Right ventricle myocardium inferior (tissue), 1 donor: ENCODE data around the gene KRT6C. TPM values are rescaled to one million over a fixed set of nuclear protein-coding genes. Genes with fewer than 3 reads are reported as not detected.

Source experiments
- ATAC-seq: fragments of 200-7000 bp; cut with Tn5 transposase; one replicate; pipeline ENCODE4 v1.9.1; 2020; ENCODE audit warnings: mild to moderate bottlenecking, moderate library complexity
- DNase-seq: peaks from one replicate; pipeline ENCODE4 v3.0.0; 2021; ENCODE audit errors: missing footprints
- intact Hi-C: fragments of 100-400 bp; cut with DNase I; formaldehyde crosslinking; loops from one replicate; pipeline ENCODE4 v1.11.0; 2022
- total RNA-seq: library from RNA; stranded (reverse); fragmentation: NEBNext Ultra II Directional; extraction: Animal tissue kit (Norgen Biotek cat#: 25700); gene quantifications from one replicate; pipeline ENCODE4 v1.2.1, GENCODE V29; 2021
- donor health status: DM: no; HTN: yes; CAD: no; lungs with severe emphysema.

The KRT6C gene
- total RNA-seq, 1 donor from 2014 or later, result not detected

DNA sequence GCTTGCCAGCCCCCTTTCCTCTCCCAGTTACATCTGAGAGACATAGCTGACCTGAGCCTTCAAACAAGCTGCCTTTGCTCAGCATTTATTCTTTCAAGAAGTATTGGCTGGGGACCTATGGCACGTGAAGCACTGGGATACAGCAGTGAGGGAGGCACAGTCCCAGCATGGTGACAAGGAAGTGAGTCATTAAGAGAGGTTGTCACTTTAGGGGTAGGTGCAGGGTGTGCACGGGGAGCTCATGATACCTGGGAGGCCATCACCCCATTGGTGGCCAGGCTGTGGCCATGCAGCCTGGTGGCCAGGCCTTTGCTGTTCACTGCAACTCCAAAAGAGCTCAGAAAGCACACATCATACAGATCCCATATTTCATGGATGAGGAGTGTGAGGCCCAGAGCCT, 33.8 kb downstream of the KRT6C start:
- ATAC-seq (no peak), DNase-seq (no peak)
- intact Hi-C loops, result no loop called here

DNA sequence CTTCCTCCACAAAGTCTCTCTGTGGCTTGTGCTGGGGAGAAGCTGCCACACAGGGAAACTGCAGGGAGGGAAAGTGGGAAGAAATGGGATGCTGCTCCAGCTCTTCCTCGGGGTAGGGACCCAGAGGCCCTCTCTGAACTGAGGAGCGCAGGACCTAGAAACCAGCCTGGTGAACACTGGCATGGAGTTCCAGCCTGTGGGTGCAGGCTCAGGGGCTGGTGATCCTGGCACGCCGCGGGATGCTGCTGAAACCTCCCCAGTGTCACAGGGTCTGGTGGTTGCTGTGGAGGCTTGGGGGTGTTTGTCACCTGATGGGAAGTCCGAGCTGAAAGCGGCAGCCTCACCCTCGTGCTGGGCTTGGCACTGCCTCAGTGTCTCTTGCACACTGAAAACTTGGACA, 34.2 kb downstream of the KRT6C start:
- ATAC-seq (no peak), DNase-seq (no peak)
- intact Hi-C loops, result no loop called here

DNA sequence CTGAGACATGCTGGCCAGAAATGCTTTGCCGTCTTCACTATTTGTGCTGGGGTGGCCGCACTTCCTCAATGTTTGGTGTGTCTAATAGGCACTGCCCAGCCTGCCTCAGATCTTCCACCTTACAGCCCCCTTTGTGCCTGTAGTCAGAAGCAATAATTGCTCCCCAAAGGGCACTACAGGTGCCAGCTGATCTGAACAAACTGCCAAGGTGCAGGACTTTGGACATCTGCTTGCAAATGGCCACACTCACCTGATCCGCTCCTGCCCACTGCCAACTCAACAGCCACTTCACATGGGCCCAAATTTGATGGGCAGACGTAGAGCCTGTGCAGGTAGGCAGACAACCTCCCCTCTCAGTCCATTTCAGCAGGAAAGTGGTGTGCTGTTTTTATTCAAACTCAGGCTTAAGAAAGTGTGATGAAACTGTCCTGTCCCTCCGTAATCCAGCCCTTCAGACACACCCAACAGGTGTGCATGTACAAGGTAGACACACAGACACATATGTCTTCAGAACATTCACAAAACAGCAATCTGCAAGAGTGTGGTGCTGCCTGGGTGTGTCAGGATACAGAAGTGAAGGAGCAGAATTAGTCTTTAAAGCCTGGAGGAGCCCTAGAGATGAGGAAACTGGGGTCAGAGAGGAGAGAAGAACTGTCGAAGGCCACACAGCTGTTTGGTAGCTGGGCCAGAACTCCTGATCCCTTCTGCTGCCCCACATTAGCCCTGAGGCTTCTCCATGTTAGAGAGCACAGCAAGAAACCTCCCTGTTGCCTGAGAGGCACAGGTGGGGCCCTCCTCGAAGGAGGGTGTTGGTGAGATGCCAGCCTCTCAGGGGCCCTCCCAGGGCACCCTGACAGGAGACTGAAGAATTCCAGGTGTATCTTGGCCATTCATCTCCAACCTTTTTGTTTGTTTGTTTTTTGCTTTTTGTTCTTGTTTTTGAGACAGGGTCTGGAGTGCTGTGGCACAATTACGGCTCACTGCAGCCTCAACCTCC, 35.0 kb downstream of the KRT6C start:
- intact Hi-C loops, result no loop called here
- ATAC-seq (no peak), DNase-seq (no peak)

DNA sequence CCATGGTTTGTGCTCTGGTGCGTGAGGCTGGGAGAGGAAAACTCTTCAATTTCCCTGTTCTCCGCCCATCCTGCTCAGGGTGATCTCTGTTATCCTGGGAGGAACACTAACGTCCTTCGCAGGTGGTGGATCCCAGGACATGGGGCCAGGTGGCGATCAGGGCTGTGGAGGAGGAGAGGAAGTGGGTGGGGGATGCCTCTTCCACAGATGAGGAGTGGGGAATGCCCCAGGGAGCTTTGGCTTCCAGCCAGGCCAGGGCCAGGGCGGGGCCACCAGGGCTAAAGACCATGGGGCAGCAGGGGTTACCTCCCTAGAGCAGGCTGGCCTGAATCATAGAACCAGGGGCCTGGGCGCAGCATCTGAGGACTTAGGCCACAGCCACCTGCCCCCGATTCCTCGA, 36.1 kb downstream of the KRT6C start:
- ATAC-seq, result no peak
- intact Hi-C loops, result no loop called here
- DNase-seq, result no peak

- ATAC-seq (no peak), DNase-seq (no peak)
- intact Hi-C loops, result no loop called here
Observed at GRCh38 chr12:52436828-52437474, 36.7 kb downstream of the KRT6C start.

- no peak for DNase-seq
Observed at GRCh38 chr12:52436000-52436827, 37.4 kb downstream of the KRT6C start.

DNA sequence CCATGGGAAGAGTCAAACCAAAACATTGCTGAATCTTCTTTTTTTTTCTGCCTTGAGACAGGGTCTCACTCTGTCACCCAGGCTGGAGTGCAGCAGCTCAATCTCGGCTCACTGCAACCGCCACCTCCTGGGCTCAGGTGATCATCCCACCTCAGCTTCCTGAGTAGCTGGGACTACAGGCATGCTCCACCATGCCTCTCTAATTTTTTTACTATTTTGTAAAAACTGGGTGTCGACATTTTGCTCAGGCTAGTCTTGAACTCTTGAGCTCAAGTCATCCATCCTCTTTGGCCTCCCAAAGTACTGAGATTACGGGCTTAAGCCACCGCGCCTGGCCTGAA, 38.0 kb downstream of the KRT6C start:
- DNase-seq, result no peak
- intact Hi-C loops, result no loop called here
- no peak for ATAC-seq

More at GRCh38 chr12:52436000-52436827, 37.4 kb downstream of the KRT6C start:
- no peak for ATAC-seq
- intact Hi-C loops, result no loop called here

GRCh38 chr12:52434760-52435530, 38.7 kb downstream of the KRT6C start:
- ATAC-seq (no peak), DNase-seq (no peak)
- intact Hi-C loops, result no loop called here

DNA sequence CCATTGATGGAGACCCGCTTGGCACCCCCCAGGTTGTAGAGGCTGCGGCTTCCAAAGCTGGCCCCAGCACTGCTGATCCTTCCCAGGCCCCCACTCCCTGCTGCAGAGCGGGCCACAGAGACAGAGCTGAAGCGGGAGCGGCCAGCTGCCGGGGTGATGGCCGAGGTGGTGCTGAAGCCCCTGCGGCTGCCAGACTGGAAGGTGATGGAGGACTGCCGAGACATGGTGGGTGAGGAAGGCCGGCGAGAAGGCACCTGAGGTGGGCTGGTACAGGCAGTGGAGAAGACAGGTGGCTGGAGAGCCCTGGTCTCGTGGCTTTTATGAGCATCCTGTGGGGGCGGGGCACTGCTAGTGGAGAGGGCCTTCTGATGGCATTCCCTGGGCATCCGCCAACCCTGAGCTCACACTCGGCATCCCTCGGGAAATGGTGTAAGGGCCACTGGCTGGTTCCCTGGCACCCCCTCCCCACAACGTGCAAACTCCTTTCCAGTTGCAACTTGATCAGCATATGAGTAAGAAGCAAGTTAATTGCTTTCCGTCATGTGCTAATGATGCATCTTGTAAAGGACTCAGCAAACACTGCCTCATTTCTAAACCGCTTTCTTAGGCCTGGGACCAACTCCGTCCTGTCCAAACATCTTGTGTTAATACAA, 39.4 kb downstream of the KRT6C start, which contains the start of gene KRT75:
KRT75 (minus strand) TSS at position 291 of the 653 bp plus-strand sequence; CDS start at position 224, 67 bp downstream.
- DNase-seq (no peak), ATAC-seq (no peak)
- intact Hi-C loops, result no loop called here

DNA sequence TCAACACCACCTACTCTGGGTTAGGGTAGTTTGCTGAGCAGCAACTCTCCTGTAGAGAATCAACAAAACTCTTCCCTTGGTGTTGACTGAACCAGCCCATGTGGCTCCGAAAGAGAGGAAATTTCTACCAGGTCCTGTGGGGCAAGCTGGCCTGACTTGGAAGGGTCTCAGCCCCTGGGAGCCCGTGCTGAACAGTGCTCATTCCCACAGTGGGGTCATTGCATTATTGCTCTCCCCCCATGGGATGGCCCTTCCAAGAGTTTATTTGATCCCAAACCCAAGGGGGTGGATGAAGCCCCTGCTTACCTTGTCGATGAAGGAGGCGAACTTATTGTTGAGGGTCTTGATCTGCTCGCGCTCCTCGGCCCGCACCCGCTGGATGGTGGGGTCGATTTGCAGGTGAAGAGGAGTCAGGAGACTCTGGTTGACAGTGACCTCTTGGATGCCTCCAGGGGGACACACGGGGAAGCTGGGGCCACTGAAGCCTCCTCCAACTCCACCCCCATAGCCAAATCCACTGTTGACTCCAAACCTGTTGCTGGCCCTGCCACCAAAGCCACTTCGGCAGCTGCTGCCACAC, 40.0 kb downstream of the KRT6C start:
- intact Hi-C loops, result no loop called here
- no peak for ATAC-seq
- DNase-seq, result no peak

DNA sequence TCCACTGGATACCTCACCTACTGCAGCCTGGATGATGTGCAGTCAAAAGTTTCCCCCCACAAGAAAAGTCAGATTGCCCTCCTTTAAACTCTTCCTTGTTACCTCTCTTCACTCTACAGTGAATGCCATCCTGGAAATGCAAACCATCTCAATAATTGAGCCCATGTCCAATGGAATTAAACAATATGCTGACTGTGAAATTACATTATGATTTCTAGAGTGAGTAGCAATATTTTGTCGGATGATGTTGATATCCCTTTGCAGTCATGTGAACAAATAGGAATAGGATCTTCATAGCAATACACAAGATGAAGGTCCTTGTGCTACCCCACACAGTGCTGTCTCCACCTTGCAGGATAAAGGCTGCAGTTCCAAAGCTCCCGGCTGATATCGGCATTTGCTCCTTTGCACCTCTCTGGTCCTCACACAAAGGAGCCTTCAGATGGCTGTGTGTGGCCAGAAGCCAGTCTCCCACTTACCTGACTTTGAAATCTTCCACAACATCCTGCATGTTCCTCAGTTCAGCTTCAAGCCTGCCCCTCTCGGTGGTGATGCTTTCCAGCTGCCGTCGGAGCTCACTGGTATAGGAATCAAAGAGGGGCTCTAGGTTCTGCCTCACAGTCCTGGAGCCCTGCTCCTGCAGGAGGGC, 40.9 kb downstream of the KRT6C start:
- intact Hi-C loops, result no loop called here
- ATAC-seq, result no peak
- DNase-seq, result no peak

- intact Hi-C loops, result no loop called here
- no peak for DNase-seq
- no peak for ATAC-seq
Observed at GRCh38 chr12:52428121-52428520, 45.5 kb downstream of the KRT6C start.

- DNase-seq (no peak), ATAC-seq (no peak)
- intact Hi-C loops, result no loop called here
Observed at GRCh38 chr12:52427083-52427482, 46.5 kb downstream of the KRT6C start.

DNA sequence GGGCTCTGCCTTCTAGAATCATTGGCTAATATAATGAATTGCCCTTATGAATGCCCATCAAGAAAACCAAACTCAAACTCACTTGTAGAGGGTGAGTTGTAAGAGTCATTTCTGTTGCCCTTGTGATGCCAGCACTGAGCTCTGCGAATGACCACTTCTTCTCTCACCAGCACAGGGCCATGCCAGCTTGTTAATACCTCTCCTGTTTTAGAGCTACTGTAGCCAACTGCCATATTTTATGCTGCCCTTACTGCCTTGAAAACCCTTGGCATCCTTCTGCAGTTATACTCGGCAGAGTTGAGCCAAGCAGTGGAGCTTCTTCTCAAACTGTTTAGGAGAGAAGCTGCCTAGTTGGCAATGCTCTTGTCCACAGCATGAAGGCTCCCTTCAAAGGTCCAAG, 47.6 kb downstream of the KRT6C start:
- DNase-seq (no peak), ATAC-seq (no peak)
- intact Hi-C loops, result no loop called here

- DNase-seq, result no peak
Observed at GRCh38 chr12:52425466-52425865, 48.1 kb downstream of the KRT6C start.

DNA sequence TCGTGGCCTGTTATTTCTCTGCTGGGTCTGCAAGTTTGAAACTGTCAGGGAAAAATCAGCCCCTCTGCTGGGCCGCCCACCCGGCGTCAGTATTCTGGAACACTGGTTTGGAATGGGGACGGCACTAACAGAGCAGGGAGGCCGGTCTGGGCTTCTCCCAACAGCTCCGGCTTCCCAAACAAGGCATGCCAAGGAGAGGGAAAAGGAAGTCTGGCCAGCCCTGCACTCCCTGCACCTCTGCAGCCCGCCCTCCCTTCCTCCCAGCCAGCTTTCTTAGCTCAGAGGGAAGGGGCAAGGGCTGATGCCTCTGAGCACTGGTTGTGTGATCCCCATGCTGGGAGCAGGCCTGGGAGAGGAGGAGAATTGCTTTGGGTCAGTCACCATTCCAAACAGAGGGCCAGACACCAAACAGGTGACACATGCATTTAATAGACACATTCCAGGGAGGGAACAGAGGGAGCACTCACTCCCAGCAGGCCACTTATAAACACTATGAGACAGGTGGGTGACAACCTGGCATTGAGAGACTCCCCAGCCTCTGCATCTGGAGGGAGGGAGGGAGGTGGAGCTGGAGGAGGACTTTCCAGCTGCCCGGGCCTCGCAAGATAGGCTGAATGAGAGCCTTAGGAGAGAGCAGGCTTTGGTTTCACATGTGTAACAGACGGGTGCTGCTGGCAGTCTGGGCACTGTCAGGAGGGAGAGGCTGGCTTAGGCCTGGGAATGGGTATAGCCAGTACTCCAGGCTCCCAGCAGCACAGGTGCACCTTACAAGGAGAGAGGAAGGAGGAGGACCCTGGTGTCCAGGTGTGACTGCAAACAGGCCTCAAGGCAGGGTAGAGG, 49.7 kb downstream of the KRT6C start:
- no peak for DNase-seq
- intact Hi-C loops, result no loop called here
- peak; percentile 49 for ATAC-seq

More at GRCh38 chr12:52425466-52425865, 48.1 kb downstream of the KRT6C start:
- ATAC-seq, result no peak
- intact Hi-C loops, result no loop called here
